IMR-90 (cell line): ENCODE results near the gene ZNF335. TPM values are rescaled to one million over a fixed set of nuclear protein-coding genes. Genes with fewer than 3 reads are reported as not detected.
A peak's percentile ranks its signal among the peaks of the same experiment; 100 is the strongest.

ENCODE experiments used
- ATAC-seq: fragments of 200-7000 bp; cut with Tn5 transposase; 2 replicates; pipeline ENCODE4 v1.9.1; 2020; ENCODE audit warnings: low read depth, mild to moderate bottlenecking, moderate library complexity
- Bru-seq: library from RNA; stranded (reverse); fragments of 400-500 nt; gene quantifications from one replicate; lab custom pipeline; 2021; lab: Mats Ljungman, UMichigan
- BruChase-seq, 2 experiments: library from RNA; stranded (reverse); fragments of 400-500 nt; gene quantifications; one replicate each; lab custom pipeline; 2021; lab: Mats Ljungman, UMichigan
- BruUV-seq: library from RNA; stranded (reverse); fragments of 400-500 nt; replicated peaks from 2 replicates; lab custom pipeline; 2021; lab: Mats Ljungman, UMichigan
- CTCF ChIA-PET: fragments of 300-600 bp; formaldehyde crosslinking; extraction: SDS; loops from one replicate; lab custom pipeline; 2021; ENCODE audit warnings: antibody characterized with exemption; lab: Yijun Ruan, JAX
- POLR2A ChIA-PET: fragments of 300-600 bp; sonication (Branson Sonifier 250); formaldehyde crosslinking; loops from one replicate; lab custom pipeline; 2022; ENCODE audit warnings: antibody characterized with exemption; ENCODE audit not compliant: unreplicated experiment; lab: Charles Lee
- DNase-seq: peaks from one replicate; pipeline ENCODE4 v3.0.0; 2013
- H2AFZ ChIP-seq: replicated peaks from 2 replicates; pipeline ENCODE3; 2013; ENCODE audit warnings: low read length, mild to moderate bottlenecking; ENCODE audit not compliant: poor library complexity
- H2AK5ac ChIP-seq: 2 replicates; pipeline ENCODE4 v1.6.1; 2013; ENCODE audit warnings: low read depth, low read length, inconsistent platforms
- H2AK9ac ChIP-seq: replicated peaks from 2 replicates; pipeline ENCODE3; 2013; ENCODE audit warnings: mild to moderate bottlenecking, low read depth, low read length, moderate library complexity; ENCODE audit not compliant: poor library complexity
- H2BK120ac ChIP-seq: 2 replicates; pipeline ENCODE4 v1.6.1; 2013; ENCODE audit warnings: low read depth, low read length, inconsistent platforms
- H2BK15ac ChIP-seq: 3 replicates; pipeline ENCODE4 v1.6.1; 2013; ENCODE audit warnings: low read depth, low read length, inconsistent platforms
- H2BK20ac ChIP-seq: 2 replicates; pipeline ENCODE4 v1.6.1; 2013; ENCODE audit warnings: low read depth, mild to moderate bottlenecking, inconsistent platforms, low read length, moderate library complexity
- H2BK5ac ChIP-seq: 2 replicates; pipeline ENCODE4 v1.6.1; 2013; ENCODE audit warnings: mild to moderate bottlenecking, low read depth, low read length, inconsistent platforms; ENCODE audit not compliant: poor library complexity, severe bottlenecking
- H3K14ac ChIP-seq: replicated peaks from 2 replicates; pipeline ENCODE4 v1.6.1; 2013; ENCODE audit warnings: low read depth, low read length, inconsistent platforms
- H3K18ac ChIP-seq: 2 replicates; pipeline ENCODE4 v1.6.1; 2013; ENCODE audit warnings: low read depth, low read length, control low read depth
- H3K23ac ChIP-seq: 2 replicates; pipeline ENCODE4 v1.6.1; 2013; ENCODE audit warnings: low read depth, low read length, inconsistent platforms
- H3K27ac ChIP-seq: 2 replicates; pipeline ENCODE4 v1.5.1; 2013; ENCODE audit warnings: mild to moderate bottlenecking, control low read depth, low read length; ENCODE audit not compliant: insufficient read depth
- H3K27me3 ChIP-seq: 2 replicates; pipeline ENCODE4 v1.6.1; 2013; ENCODE audit warnings: low read length; ENCODE audit not compliant: control insufficient read depth, insufficient read depth
- H3K36me3 ChIP-seq: 2 replicates; pipeline ENCODE4 v1.6.1; 2013; ENCODE audit warnings: low read length, mixed read lengths; ENCODE audit not compliant: control insufficient read depth, insufficient read depth
- H3K4ac ChIP-seq: 2 replicates; pipeline ENCODE4 v1.6.1; 2013; ENCODE audit warnings: low read depth, low read length, inconsistent platforms
- H3K4me1 ChIP-seq: 2 replicates; pipeline ENCODE4 v1.6.1; 2013; ENCODE audit warnings: low read length, mixed read lengths; ENCODE audit not compliant: control insufficient read depth, insufficient read depth
- H3K4me2 ChIP-seq: 2 replicates; pipeline ENCODE4 v1.6.1; 2013; ENCODE audit warnings: low read depth, mild to moderate bottlenecking, control low read depth, low read length, moderate library complexity
- H3K4me3 ChIP-seq: 2 replicates; pipeline ENCODE4 v1.5.1; 2013; ENCODE audit warnings: low read depth, mild to moderate bottlenecking, control low read depth, low read length, moderate library complexity; ENCODE audit not compliant: insufficient read depth
- H3K56ac ChIP-seq: 2 replicates; pipeline ENCODE4 v1.6.1; 2013; ENCODE audit warnings: low read length, inconsistent platforms; ENCODE audit not compliant: insufficient read depth; ENCODE audit errors: extremely low read depth
- H3K79me1 ChIP-seq, 2 experiments: 2 replicates each; pipeline ENCODE4 v1.6.1; 2013; ENCODE audit warnings: low read length in 2 of 2, inconsistent platforms in 1 of 2, low read depth in 1 of 2
- H3K9ac ChIP-seq: 2 replicates; pipeline ENCODE4 v1.6.1; 2013; ENCODE audit warnings: low read depth, low read length, control low read depth
- H3K9me1 ChIP-seq: 2 replicates; pipeline ENCODE4 v1.6.1; 2013; ENCODE audit warnings: low read length, inconsistent platforms; ENCODE audit not compliant: insufficient read depth
- H3K9me3 ChIP-seq: 2 replicates; pipeline ENCODE4 v1.6.1; 2013; ENCODE audit warnings: low read length; ENCODE audit not compliant: control insufficient read depth, insufficient read depth
- H4K20me1 ChIP-seq: 2 replicates; pipeline ENCODE4 v1.6.1; 2013; ENCODE audit warnings: low read length, inconsistent platforms; ENCODE audit not compliant: insufficient read depth
- H4K5ac ChIP-seq: 2 replicates; pipeline ENCODE4 v1.6.1; 2013; ENCODE audit warnings: mild to moderate bottlenecking, low read depth, low read length, control low read depth
- H4K8ac ChIP-seq, 2 experiments: 2 replicates each; pipeline ENCODE4 v1.6.1; 2013; ENCODE audit warnings: low read depth in 2 of 2, low read length in 2 of 2, control low read depth in 1 of 2, inconsistent platforms in 1 of 2
- H4K91ac ChIP-seq: 2 replicates; pipeline ENCODE4 v1.6.1; 2013; ENCODE audit warnings: low read depth, low read length, inconsistent platforms; ENCODE audit not compliant: insufficient read depth
- CEBPB ChIP-seq: IDR thresholded peaks from 2 replicates; pipeline ENCODE4 v1.6.1; 2012; ENCODE audit warnings: low read depth, low read length, improper control_type of control experiment
- MAZ ChIP-seq: IDR thresholded peaks from 2 replicates; pipeline ENCODE4 v1.6.1; 2012; ENCODE audit warnings: low read depth, mild to moderate bottlenecking, low read length, improper control_type of control experiment, moderate library complexity, borderline replicate concordance
- RCOR1 ChIP-seq: IDR thresholded peaks from 2 replicates; pipeline ENCODE4 v1.6.1; 2012; ENCODE audit warnings: mild to moderate bottlenecking, low read length, improper control_type of control experiment; ENCODE audit not compliant: insufficient replicate concordance
- SMC3 ChIP-seq: fragments of 150-350 bp; IDR thresholded peaks from 2 replicates; pipeline ENCODE4 v1.6.1; 2016; ENCODE audit warnings: low read depth, mild to moderate bottlenecking, antibody characterized with exemption, low read length, moderate library complexity
- USF2 ChIP-seq: fragments of 150-350 bp; IDR thresholded peaks from 2 replicates; pipeline ENCODE4 v1.6.1; 2017; ENCODE audit warnings: mild to moderate bottlenecking, antibody characterized with exemption, low read length, low read depth
- WGBS, 2 experiments: methylation state at CpG; one replicate each; pipeline versions ENCODE4 v1.1.5 to v1.1.7; 2013; ENCODE audit warnings: missing lambda C conversion rate in 2 of 2; ENCODE audit not compliant: insufficient read length in 1 of 2; ENCODE audit errors: extremely low coverage in 2 of 2; 5-methylcytosine and 5-hydroxymethylcytosine counted together
- dilution Hi-C: fragments of 300-500 bp; cut with HindIII; formaldehyde crosslinking; loops from one replicate; pipeline ENCODE4 v1.14.3; 2018; ENCODE audit warnings: low sequenced_read_pairs; ENCODE audit not compliant: unreplicated experiment
- in situ Hi-C: fragments of 300-500 bp; cut with MboI; formaldehyde crosslinking; loops from 3 replicates; pipeline ENCODE4 v1.14.3; 2019; ENCODE audit warnings: low sequenced_read_pairs, inconsistent platforms, mixed read lengths
- intact Hi-C: fragments of 100-400 bp; cut with micrococcal nuclease; formaldehyde crosslinking; loops from 2 replicates; pipeline ENCODE4 v1.10.0; 2022
- long read RNA-seq: library from polyadenylated mRNA; unstranded; transcript quantifications from one replicate; pipeline ENCODE4 v2.0.0, GENCODE V29; 2021; ENCODE audit not compliant: unreplicated experiment
- polyA plus RNA-seq, 3 experiments: library from polyadenylated mRNA; depleted of rRNA; stranded (reverse); fragments of >200 nt; gene quantifications; 2 replicates each; pipeline ENCODE4 v1.2.3, GENCODE V29; 2012; ENCODE audit warnings: low replicate concordance in 1 of 3
- total RNA-seq: library from RNA; depleted of rRNA; stranded (reverse); fragments of >200 nt; gene quantifications from 2 replicates; pipeline ENCODE4 v1.2.3, GENCODE V29; 2012; rRNA removed
- TF ChIP-seq, protein P1 (sequence below): fragments of 150-350 bp; IDR thresholded peaks from 2 replicates; pipeline ENCODE4 v1.6.1; 2016; ENCODE audit warnings: low read depth, mild to moderate bottlenecking, low read length, moderate library complexity, borderline replicate concordance

Gene ZNF335, protein sequence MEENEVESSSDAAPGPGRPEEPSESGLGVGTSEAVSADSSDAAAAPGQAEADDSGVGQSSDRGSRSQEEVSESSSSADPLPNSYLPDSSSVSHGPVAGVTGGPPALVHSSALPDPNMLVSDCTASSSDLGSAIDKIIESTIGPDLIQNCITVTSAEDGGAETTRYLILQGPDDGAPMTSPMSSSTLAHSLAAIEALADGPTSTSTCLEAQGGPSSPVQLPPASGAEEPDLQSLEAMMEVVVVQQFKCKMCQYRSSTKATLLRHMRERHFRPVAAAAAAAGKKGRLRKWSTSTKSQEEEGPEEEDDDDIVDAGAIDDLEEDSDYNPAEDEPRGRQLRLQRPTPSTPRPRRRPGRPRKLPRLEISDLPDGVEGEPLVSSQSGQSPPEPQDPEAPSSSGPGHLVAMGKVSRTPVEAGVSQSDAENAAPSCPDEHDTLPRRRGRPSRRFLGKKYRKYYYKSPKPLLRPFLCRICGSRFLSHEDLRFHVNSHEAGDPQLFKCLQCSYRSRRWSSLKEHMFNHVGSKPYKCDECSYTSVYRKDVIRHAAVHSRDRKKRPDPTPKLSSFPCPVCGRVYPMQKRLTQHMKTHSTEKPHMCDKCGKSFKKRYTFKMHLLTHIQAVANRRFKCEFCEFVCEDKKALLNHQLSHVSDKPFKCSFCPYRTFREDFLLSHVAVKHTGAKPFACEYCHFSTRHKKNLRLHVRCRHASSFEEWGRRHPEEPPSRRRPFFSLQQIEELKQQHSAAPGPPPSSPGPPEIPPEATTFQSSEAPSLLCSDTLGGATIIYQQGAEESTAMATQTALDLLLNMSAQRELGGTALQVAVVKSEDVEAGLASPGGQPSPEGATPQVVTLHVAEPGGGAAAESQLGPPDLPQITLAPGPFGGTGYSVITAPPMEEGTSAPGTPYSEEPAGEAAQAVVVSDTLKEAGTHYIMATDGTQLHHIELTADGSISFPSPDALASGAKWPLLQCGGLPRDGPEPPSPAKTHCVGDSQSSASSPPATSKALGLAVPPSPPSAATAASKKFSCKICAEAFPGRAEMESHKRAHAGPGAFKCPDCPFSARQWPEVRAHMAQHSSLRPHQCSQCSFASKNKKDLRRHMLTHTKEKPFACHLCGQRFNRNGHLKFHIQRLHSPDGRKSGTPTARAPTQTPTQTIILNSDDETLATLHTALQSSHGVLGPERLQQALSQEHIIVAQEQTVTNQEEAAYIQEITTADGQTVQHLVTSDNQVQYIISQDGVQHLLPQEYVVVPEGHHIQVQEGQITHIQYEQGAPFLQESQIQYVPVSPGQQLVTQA (N-terminal part only)
- total RNA-seq (11.8 and 12.5 TPM in 2 replicates), polyA plus RNA-seq (2012; rRNA removed) (17.8 and 20.2 TPM in 2 replicates), Bru-seq, nascent RNA (percentile 73 among the genes with signal in this experiment), BruChase-seq, experiment 1, labeled RNA remaining after a 6-hour chase (percentile 70 among the genes with signal in this experiment), BruChase-seq, experiment 2, labeled RNA remaining after a 2-hour chase (percentile 64 among the genes with signal in this experiment)
- 6.2 and 10.9 TPM in 2 replicates for polyA plus RNA-seq (2012; cell fraction: cytosol; rRNA removed)
- 89.9 and 166 TPM in 2 replicates for polyA plus RNA-seq (2012; cell fraction: nucleus; rRNA removed; ENCODE audit: low replicate concordance)
- long read RNA-seq, partial matches to known transcripts: 7 of 9 reads
- long read RNA-seq, other reads (novel, unspliced or antisense): 1 of 9 reads

DNA sequence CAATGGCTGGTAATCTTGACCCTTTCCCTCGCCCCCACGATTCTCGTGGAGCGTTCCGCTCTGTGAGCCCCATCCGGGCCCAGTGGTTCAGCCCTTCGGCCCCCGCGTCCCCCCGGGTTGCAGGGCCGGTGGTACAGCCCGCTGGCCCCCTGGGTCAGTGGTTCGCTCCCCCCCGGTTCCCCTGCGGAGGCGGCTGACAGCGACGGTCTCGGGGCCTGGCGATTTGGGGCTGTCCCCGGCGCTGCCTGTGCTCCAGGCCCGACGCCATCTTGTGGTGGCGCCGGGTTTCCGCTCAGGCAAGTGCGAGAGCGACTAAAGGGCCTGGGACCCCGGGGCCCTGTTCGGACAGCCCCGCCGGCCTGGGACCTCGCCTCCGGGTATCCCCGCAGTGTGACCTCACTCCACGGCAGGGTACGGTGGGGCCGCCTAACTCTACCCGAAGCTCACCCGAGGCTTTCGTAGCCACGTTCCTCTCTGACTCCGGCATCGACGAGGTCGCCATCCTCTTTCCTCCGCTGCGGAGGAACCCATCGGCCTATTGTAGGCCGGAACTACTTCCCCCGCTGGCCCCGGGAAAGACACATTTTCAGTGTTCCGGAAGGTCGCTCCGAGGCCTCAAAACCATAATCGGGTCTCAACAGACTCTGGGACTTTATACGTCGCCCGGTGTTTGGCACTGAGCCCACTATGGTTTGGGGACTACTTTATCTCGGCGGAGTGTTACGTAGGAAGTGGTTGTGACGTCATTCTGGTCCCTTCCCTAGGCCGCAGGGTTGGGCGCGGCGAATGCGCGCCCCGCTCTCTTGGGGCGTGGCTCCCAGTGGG is at the start of gene ZNF335:
Gene ZNF335 (minus strand): TSS at position 529 of the 825 bp plus-strand sequence. CDS start 793 bp downstream, outside the sequence.
- peak; percentile 89 for ATAC-seq
- CTCF ChIA-PET: interaction anchor here (2.6 to 3.0 kb wide), 2 partner anchors 12 to 14 kb away, joined by 10 to 13 read pairs; no protein-coding TSS in a partner anchor
- BruUV-seq: no TSS peak
- TF ChIP-seq SMC3 (no peak), CEBPB (no peak), RCOR1 (peak; percentile 3), MAZ (peak; percentile 85; the same call in 1 of the 2 replicates), USF2 (no peak)
- TF ChIP-seq, protein P1, sequence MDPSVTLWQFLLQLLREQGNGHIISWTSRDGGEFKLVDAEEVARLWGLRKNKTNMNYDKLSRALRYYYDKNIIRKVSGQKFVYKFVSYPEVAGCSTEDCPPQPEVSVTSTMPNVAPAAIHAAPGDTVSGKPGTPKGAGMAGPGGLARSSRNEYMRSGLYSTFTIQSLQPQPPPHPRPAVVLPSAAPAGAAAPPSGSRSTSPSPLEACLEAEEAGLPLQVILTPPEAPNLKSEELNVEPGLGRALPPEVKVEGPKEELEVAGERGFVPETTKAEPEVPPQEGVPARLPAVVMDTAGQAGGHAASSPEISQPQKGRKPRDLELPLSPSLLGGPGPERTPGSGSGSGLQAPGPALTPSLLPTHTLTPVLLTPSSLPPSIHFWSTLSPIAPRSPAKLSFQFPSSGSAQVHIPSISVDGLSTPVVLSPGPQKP: 0 out of 2 replicates have a peak, but pooled peaks have one; percentile 2

More for the DNA sequence above, at the start of gene ZNF335:
- Histone ChIP-seq H3K9ac (peak within 1 kb of the TSS; percentile 95), H3K56ac (peak within 1 kb of the TSS; percentile 100), H2BK20ac (peak within 1 kb of the TSS; percentile 97), H2BK120ac (peak within 1 kb of the TSS; percentile 99), H2AK9ac (peak within 1 kb of the TSS; percentile 99), H3K9me1 (peaks cover 17% of the 10 kb centered on the region; the same call in 1 of the 2 replicates), H2BK5ac (peak within 1 kb of the TSS; percentile 98), H3K27me3 (no peaks in the 10 kb centered on the region), H3K14ac (peak within 1 kb of the TSS; percentile 100), H4K20me1 (peaks cover 28% of the 10 kb centered on the region), H3K23ac (peak within 1 kb of the TSS; percentile 94), H3K4me2 (peak within 1 kb of the TSS; percentile 95), H3K79me1 (peaks cover 14 to 47% of the 10 kb centered on the region in 2 experiments; a peak in 3 of 4 replicates), H2AFZ (peak within 1 kb of the TSS; percentile 100), H3K18ac (peak within 1 kb of the TSS; percentile 97), H3K27ac (peak within 1 kb of the TSS; percentile 97), H3K4me1 (peaks cover 13% of the 10 kb centered on the region), H2BK15ac (peak within 1 kb of the TSS; percentile 100), H4K91ac (peak within 1 kb of the TSS; percentile 100), H3K9me3 (no peaks in the 10 kb centered on the region), H3K4me3 (peak within 1 kb of the TSS; percentile 67), H4K5ac (peak within 1 kb of the TSS; percentile 95), H3K36me3 (peaks cover 24% of the 10 kb centered on the region), H4K8ac (peak within 1 kb of the TSS; percentile 91 to 99), H3K4ac (peak within 1 kb of the TSS; percentile 99), H2AK5ac (peak within 1 kb of the TSS; percentile 90)
- in situ Hi-C loops: no loop called here
- intact Hi-C loops: loop anchor here (5.0 kb wide), 3 partner anchors 80 to 430 kb away; partner anchors contain the start of genes CTSA, NCOA5 and NEURL2
- POLR2A ChIA-PET: interaction anchor here (1.3 kb wide), 1 partner anchor 38 kb away, joined by 3 read pairs; no protein-coding TSS in a partner anchor
- DNase-seq: peak; percentile 96
- dilution Hi-C loops: no loop called here
- WGBS, 2 experiments: 1% methylated on average over 49 of the region's 72 CpGs; no CpG with 5 or more reads in 1 of the 2 experiments
